D721Med (cell line): ENCODE results near the gene RACGAP1.
A peak's percentile ranks its signal among the peaks of the same experiment; 100 is the strongest.

Source experiments
- DNase-seq: peaks from one replicate; pipeline ENCODE4 v3.0.0; 2011; ENCODE audit warnings: low spot score; ENCODE audit not compliant: insufficient read length
- FAIRE-seq: peaks from 2 replicates; lab custom pipeline; 2011; peaks lifted over from hg19 to GRCh38; lab: Jason Lieb, UNC
- CTCF ChIP-seq: IDR thresholded peaks from 2 replicates; pipeline ENCODE4 v1.5.1; 2012; ENCODE audit warnings: mild to moderate bottlenecking, control low read depth; ENCODE audit not compliant: insufficient read depth; ENCODE audit errors: missing control alignments

The RACGAP1 gene

GRCh38 chr12:50025187-50026059 is at the start of gene RACGAP1:
Gene RACGAP1, minus strand, starts transcription at chr12:50025494. Its CDS starts 8,779 bp downstream, at chr12:50016715.
- TF ChIP-seq CTCF = no peak
- peak; percentile 74 for FAIRE-seq
- DNase-seq = peak; percentile 93

- TF ChIP-seq CTCF = no peak
- no peak for DNase-seq
- FAIRE-seq = no peak
Measured at GRCh38 chr12:50073712-50074111, 48.4 kb upstream of the RACGAP1 start.

GRCh38 chr12:50073206-50073605 is 47.9 kb upstream of the RACGAP1 start:
- no peak for DNase-seq
- TF ChIP-seq CTCF = no peak
- no peak for FAIRE-seq

- DNase-seq (no peak), FAIRE-seq (no peak)
- TF ChIP-seq CTCF = no peak
Measured at GRCh38 chr12:50072198-50072907, 47.1 kb upstream of the RACGAP1 start.

- DNase-seq (no peak), FAIRE-seq (no peak)
- peak; percentile 96 for TF ChIP-seq CTCF
Measured at GRCh38 chr12:50070314-50071060, 45.2 kb upstream of the RACGAP1 start.

- no peak for TF ChIP-seq CTCF
- FAIRE-seq = no peak
- no peak for DNase-seq
Measured at GRCh38 chr12:50069539-50069938, 44.2 kb upstream of the RACGAP1 start.
